ENCODE data around the gene PANK2. TPM values are rescaled to one million over a fixed set of nuclear protein-coding genes. Genes with fewer than 3 reads are reported as not detected.

PANK2 gene
- total and polyA plus RNA-seq, 2 experiments from 2014 or later = 36.1 to 72.0 TPM

- no peak overlapping the region for H3K4me3 ChIP-seq
- H3K36me3 ChIP-seq (ENCODE audit: insufficient read depth) = no peaks in the 10 kb centered on the region
- DNase-seq (ENCODE audit: low spot score) (no peak), ATAC-seq (no peak)
- H3K9me2 ChIP-seq (ENCODE audit: insufficient read depth) = no peaks in the 10 kb centered on the region
- H2AFZ ChIP-seq = no peak overlapping the region
- H3K79me2 ChIP-seq (replicated peaks; ENCODE audit: insufficient read depth) = no peaks in the 10 kb centered on the region
- peaks cover 16% of the 10 kb centered on the region for H3F3A ChIP-seq (replicated peaks; ENCODE audit: low read depth)
- TF ChIP-seq NANOG (IDR thresholded peaks at IDR 0.05; ENCODE audit: borderline replicate concordance) = no peak
- no peak for TF ChIP-seq CREB1 (CRISPR knock-in tag; IDR thresholded peaks at IDR 0.05; ENCODE audit: low read depth)
- no peak for TF ChIP-seq ZNF331 (CRISPR knock-in tag; IDR thresholded peaks at IDR 0.05; ENCODE audit: low read depth)
- no peak for TF ChIP-seq POLR2AphosphoS5 (IDR thresholded peaks at IDR 0.05; ENCODE audit: low read depth)
- no peak for TF ChIP-seq STAT1 (IDR thresholded peaks at IDR 0.05; ENCODE audit: unreplicated experiment)
- TF ChIP-seq, protein P1, sequence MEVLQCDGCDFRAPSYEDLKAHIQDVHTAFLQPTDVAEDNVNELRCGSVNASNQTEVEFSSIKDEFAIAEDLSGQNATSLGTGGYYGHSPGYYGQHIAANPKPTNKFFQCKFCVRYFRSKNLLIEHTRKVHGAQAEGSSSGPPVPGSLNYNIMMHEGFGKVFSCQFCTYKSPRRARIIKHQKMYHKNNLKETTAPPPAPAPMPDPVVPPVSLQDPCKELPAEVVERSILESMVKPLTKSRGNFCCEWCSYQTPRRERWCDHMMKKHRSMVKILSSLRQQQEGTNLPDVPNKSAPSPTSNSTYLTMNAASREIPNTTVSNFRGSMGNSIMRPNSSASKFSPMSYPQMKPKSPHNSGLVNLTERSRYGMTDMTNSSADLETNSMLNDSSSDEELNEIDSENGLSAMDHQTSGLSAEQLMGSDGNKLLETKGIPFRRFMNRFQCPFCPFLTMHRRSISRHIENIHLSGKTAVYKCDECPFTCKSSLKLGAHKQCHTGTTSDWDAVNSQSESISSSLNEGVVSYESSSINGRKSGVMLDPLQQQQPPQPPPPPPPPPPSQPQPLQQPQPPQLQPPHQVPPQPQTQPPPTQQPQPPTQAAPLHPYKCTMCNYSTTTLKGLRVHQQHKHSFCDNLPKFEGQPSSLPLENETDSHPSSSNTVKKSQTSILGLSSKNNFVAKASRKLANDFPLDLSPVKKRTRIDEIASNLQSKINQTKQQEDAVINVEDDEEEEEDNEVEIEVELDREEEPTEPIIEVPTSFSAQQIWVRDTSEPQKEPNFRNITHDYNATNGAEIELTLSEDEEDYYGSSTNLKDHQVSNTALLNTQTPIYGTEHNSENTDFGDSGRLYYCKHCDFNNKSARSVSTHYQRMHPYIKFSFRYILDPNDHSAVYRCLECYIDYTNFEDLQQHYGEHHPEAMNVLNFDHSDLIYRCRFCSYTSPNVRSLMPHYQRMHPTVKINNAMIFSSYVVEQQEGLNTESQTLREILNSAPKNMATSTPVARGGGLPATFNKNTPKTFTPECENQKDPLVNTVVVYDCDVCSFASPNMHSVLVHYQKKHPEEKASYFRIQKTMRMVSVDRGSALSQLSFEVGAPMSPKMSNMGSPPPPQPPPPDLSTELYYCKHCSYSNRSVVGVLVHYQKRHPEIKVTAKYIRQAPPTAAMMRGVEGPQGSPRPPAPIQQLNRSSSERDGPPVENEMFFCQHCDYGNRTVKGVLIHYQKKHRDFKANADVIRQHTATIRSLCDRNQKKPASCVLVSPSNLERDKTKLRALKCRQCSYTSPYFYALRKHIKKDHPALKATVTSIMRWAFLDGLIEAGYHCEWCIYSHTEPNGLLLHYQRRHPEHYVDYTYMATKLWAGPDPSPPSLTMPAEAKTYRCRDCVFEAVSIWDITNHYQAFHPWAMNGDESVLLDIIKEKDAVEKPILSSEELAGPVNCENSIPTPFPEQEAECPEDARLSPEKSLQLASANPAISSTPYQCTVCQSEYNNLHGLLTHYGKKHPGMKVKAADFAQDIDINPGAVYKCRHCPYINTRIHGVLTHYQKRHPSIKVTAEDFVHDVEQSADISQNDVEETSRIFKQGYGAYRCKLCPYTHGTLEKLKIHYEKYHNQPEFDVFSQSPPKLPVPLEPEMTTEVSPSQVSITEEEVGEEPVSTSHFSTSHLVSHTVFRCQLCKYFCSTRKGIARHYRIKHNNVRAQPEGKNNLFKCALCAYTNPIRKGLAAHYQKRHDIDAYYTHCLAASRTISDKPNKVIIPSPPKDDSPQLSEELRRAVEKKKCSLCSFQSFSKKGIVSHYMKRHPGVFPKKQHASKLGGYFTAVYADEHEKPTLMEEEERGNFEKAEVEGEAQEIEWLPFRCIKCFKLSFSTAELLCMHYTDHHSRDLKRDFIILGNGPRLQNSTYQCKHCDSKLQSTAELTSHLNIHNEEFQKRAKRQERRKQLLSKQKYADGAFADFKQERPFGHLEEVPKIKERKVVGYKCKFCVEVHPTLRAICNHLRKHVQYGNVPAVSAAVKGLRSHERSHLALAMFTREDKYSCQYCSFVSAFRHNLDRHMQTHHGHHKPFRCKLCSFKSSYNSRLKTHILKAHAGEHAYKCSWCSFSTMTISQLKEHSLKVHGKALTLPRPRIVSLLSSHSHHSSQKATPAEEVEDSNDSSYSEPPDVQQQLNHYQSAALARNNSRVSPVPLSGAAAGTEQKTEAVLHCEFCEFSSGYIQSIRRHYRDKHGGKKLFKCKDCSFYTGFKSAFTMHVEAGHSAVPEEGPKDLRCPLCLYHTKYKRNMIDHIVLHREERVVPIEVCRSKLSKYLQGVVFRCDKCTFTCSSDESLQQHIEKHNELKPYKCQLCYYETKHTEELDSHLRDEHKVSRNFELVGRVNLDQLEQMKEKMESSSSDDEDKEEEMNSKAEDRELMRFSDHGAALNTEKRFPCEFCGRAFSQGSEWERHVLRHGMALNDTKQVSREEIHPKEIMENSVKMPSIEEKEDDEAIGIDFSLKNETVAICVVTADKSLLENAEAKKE (CRISPR knock-in tag; IDR thresholded peaks at IDR 0.05) = no peak
- no peak for TF ChIP-seq REST (IDR thresholded peaks at IDR 0.05; ENCODE audit: unreplicated experiment)
- no peak for TF ChIP-seq JUNB (IDR thresholded peaks at IDR 0.05; ENCODE audit: unreplicated experiment)
- no peak for TF ChIP-seq CTCF (conservative IDR thresholded peaks at IDR 0.05; ENCODE audit: low read depth in 2 of 2)
- no peak for TF ChIP-seq ETS1 (IDR thresholded peaks at IDR 0.05)
- no peak for TF ChIP-seq EZH2 (IDR thresholded peaks at IDR 0.05; ENCODE audit: low read depth, unreplicated experiment)
- no peak for TF ChIP-seq EZH2phosphoT487 (IDR thresholded peaks at IDR 0.05; ENCODE audit: unreplicated experiment)
- TF ChIP-seq ZNF114 (CRISPR knock-in tag; IDR thresholded peaks at IDR 0.05) = no peak
- H3K27ac ChIP-seq (ENCODE audit: low read depth) = no peak overlapping the region
- peaks cover 7% of the 10 kb centered on the region for H4K20me1 ChIP-seq (replicated peaks; ENCODE audit: insufficient read depth)
- H3K4me1 Mint-ChIP-seq = peaks cover 16% of the 10 kb centered on the region
- H3K4me3 Mint-ChIP-seq = no peak overlapping the region
- peaks cover 20% of the 10 kb centered on the region for H3K4me1 ChIP-seq (ENCODE audit: insufficient read depth)
- peaks cover 7% of the 10 kb centered on the region; the same call in 2 of the 3 replicates for H3K36me3 Mint-ChIP-seq (ENCODE audit: low read depth)
- H3K9me3 Mint-ChIP-seq = no peaks in the 10 kb centered on the region
- H3K27me3 Mint-ChIP-seq (ENCODE audit: insufficient read depth, low read depth, poor library complexity) = peaks cover 43% of the 10 kb centered on the region
- H3K4me2 ChIP-seq = no peak overlapping the region
- H3K27ac Mint-ChIP-seq = no peak overlapping the region
- H3K27me3 ChIP-seq (ENCODE audit: insufficient read depth) = no peaks in the 10 kb centered on the region
Measured at GRCh38 chr20:3932277-3932676, 43.1 kb downstream of the PANK2 start.

Measured in GM23338 (cell line).